Panc1 (cell line): ENCODE measurements around the gene TOB2. TPM values are rescaled to one million over a fixed set of nuclear protein-coding genes. Genes with fewer than 3 reads are reported as not detected.

Experiments
- ATAC-seq: fragments of 200-7000 bp; cut with Tn5 transposase; 2 replicates; pipeline ENCODE4 v1.9.1; 2020; ENCODE audit warnings: mild to moderate bottlenecking, moderate library complexity
- BruUV-seq: library from RNA; stranded (reverse); fragments of 400-500 nt; replicated peaks from 2 replicates; lab custom pipeline; 2021; lab: Mats Ljungman, UMichigan
- CTCF ChIA-PET: fragments of 300-600 bp; sonication (Branson Sonifier 250); formaldehyde crosslinking; loops from one replicate; lab custom pipeline; 2022; ENCODE audit warnings: antibody characterized with exemption; lab: Charles Lee
- POLR2A ChIA-PET: fragments of 300-600 bp; sonication (Branson Sonifier 250); formaldehyde crosslinking; loops from one replicate; lab custom pipeline; 2022; ENCODE audit warnings: antibody characterized with exemption; lab: Charles Lee
- DNase-seq: peaks from one replicate; pipeline ENCODE4 v3.0.0-alpha.2; 2010; ENCODE audit warnings: low read depth, low spot score
- H3K27ac ChIP-seq: 2 replicates; pipeline ENCODE4 v1.5.1; 2011; ENCODE audit warnings: mild to moderate bottlenecking, low read length, inconsistent platforms
- H3K27me3 ChIP-seq: fragments of 200-500 bp; sonication (Bioruptor generic); 2 replicates; pipeline ENCODE4 v1.6.0; 2014; ENCODE audit warnings: low read length, inconsistent platforms; ENCODE audit not compliant: control insufficient read depth, insufficient read depth
- H3K36me3 ChIP-seq: fragments of 200-500 bp; sonication (Bioruptor generic); 2 replicates; pipeline ENCODE4 v1.5.1; 2014; ENCODE audit warnings: inconsistent platforms, mild to moderate bottlenecking, low read length, moderate library complexity; ENCODE audit not compliant: control insufficient read depth, insufficient read depth
- H3K4me1 ChIP-seq: 2 replicates; pipeline ENCODE4 v1.5.1; 2011; ENCODE audit warnings: inconsistent platforms, mild to moderate bottlenecking, low read length, moderate library complexity; ENCODE audit not compliant: control insufficient read depth, insufficient read depth
- H3K4me3 ChIP-seq, 2 experiments: 2 replicates each; pipeline ENCODE4 v1.5.1; 2011 to 2012; ENCODE audit warnings: low read depth in 2 of 2, low read length in 2 of 2, mild to moderate bottlenecking in 2 of 2, inconsistent platforms in 1 of 2, moderate library complexity in 1 of 2
- H3K9me3 ChIP-seq: fragments of 200-500 bp; sonication (Bioruptor generic); 2 replicates; pipeline ENCODE4 v1.5.1; 2014; ENCODE audit warnings: low read depth, mild to moderate bottlenecking, inconsistent platforms, low read length, moderate library complexity; ENCODE audit not compliant: control insufficient read depth, insufficient read depth
- POLR2AphosphoS5 ChIP-seq: IDR thresholded peaks from 2 replicates; pipeline ENCODE4 v1.6.1; 2012; ENCODE audit warnings: mild to moderate bottlenecking, low read depth, low read length, moderate library complexity
- SIN3A ChIP-seq: IDR thresholded peaks from 2 replicates; pipeline ENCODE4 v1.6.1; 2012; ENCODE audit warnings: low read depth, mild to moderate bottlenecking, low read length, moderate library complexity, borderline replicate concordance; ENCODE audit not compliant: insufficient read depth
- TCF7L2 ChIP-seq: IDR thresholded peaks from 2 replicates; pipeline ENCODE4 v1.6.1; 2011; ENCODE audit warnings: mild to moderate bottlenecking, low read depth, low read length, inconsistent platforms
- in situ Hi-C: cut with HindIII; loops from 2 replicates; pipeline ENCODE4 v1.10.0; 2016; ENCODE audit warnings: low sequenced_read_pairs, low pct_unique_long_range_greater_than_20kb
- intact Hi-C: fragments of 100-400 bp; cut with micrococcal nuclease; formaldehyde crosslinking; loops from one replicate; pipeline ENCODE4 v1.10.0; 2022; ENCODE audit not compliant: unreplicated experiment
- total RNA-seq: library from RNA; stranded (reverse); gene quantifications from one replicate; pipeline ENCODE4 v1.2.1, GENCODE V29; 2021; ENCODE audit not compliant: unreplicated experiment
- TF ChIP-seq, protein P1 (sequence below): fragments of 450-650 bp; IDR thresholded peaks from 2 replicates; pipeline ENCODE4 v1.5.1; 2017; ENCODE audit warnings: mild to moderate bottlenecking
- TF ChIP-seq, protein P2 (sequence below), 2 experiments: IDR thresholded peaks; 2 replicates each; pipeline ENCODE4 v1.6.1; 2011 to 2012; ENCODE audit warnings: low read depth in 2 of 2, control low read depth in 1 of 2, low read length in 1 of 2, mild to moderate bottlenecking in 1 of 2, moderate library complexity in 1 of 2; ENCODE audit not compliant: insufficient read depth in 1 of 2

TOB2 gene
- total RNA-seq, 1 experiment from 2014 or later: 43.6 TPM

DNA sequence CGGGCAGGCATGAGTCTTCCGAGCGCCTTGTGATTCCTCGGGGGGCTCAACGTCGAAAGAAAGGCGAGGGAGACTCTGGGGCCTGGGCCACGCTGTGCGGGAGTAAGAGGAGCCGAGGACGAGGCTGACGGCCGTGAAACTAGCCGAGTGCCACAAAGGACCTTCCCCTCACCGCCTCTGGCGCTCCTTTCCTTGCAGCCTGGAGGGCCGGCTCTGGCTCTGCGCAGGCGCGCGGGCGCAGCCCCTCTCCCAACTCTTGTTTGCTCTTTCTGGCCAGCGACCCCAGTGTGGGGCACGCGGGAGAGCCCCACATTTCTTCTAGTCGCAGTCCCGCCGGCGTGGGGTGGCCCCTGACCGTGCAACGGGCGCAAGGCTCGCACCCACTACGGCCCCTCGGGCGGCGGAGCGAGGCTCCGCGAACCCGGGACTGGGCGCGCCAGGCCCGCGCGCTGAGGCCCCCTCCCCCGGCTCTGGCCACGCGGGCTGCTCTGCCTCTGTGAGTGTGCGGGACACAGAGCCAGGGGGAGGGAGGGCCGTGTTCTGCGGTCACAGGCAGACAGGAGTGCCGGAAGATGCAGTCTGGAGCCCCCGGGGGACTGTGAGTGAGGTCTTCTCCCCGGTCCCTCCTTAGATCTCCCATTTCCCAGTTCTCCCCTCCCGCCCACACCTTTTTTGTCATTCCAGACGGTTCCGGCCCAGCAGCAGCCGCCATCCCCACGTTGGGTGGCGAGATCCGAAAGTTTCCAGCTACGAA lies 1.0 kb upstream of the TOB2 start:
- DNase-seq (no peak), ATAC-seq (peak; percentile 49)
- Histone ChIP-seq H3K4me1 (0 out of 2 replicates have a peak, but pooled peaks cover under 1% of the 10 kb centered on the region), H3K4me3 (peak overlapping the region; percentile 81 to 96), H3K36me3 (peaks cover 5% of the 10 kb centered on the region), H3K27me3 (no peaks in the 10 kb centered on the region), H3K9me3 (no peaks in the 10 kb centered on the region), H3K27ac (peak overlapping the region; percentile 95)
- in situ Hi-C loops (no loop called here), intact Hi-C loops (no loop called here)
- ChIA-PET POLR2A (interaction anchor here (1.5 kb wide), 1 partner anchor 21 kb away, joined by 14 read pairs; the partner anchor contains the start of genes ACO2 and PHF5A), CTCF (interaction anchor here (0.6 kb wide), 2 partner anchors 18 to 46 kb away, joined by 4 to 5 read pairs; no protein-coding TSS in a partner anchor)
- BruUV-seq: no TSS peak
- TF ChIP-seq TCF7L2: no peak
- TF ChIP-seq, protein P1, sequence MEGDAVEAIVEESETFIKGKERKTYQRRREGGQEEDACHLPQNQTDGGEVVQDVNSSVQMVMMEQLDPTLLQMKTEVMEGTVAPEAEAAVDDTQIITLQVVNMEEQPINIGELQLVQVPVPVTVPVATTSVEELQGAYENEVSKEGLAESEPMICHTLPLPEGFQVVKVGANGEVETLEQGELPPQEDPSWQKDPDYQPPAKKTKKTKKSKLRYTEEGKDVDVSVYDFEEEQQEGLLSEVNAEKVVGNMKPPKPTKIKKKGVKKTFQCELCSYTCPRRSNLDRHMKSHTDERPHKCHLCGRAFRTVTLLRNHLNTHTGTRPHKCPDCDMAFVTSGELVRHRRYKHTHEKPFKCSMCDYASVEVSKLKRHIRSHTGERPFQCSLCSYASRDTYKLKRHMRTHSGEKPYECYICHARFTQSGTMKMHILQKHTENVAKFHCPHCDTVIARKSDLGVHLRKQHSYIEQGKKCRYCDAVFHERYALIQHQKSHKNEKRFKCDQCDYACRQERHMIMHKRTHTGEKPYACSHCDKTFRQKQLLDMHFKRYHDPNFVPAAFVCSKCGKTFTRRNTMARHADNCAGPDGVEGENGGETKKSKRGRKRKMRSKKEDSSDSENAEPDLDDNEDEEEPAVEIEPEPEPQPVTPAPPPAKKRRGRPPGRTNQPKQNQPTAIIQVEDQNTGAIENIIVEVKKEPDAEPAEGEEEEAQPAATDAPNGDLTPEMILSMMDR: no peak
- TF ChIP-seq POLR2AphosphoS5: no peak
- TF ChIP-seq, protein P2, sequence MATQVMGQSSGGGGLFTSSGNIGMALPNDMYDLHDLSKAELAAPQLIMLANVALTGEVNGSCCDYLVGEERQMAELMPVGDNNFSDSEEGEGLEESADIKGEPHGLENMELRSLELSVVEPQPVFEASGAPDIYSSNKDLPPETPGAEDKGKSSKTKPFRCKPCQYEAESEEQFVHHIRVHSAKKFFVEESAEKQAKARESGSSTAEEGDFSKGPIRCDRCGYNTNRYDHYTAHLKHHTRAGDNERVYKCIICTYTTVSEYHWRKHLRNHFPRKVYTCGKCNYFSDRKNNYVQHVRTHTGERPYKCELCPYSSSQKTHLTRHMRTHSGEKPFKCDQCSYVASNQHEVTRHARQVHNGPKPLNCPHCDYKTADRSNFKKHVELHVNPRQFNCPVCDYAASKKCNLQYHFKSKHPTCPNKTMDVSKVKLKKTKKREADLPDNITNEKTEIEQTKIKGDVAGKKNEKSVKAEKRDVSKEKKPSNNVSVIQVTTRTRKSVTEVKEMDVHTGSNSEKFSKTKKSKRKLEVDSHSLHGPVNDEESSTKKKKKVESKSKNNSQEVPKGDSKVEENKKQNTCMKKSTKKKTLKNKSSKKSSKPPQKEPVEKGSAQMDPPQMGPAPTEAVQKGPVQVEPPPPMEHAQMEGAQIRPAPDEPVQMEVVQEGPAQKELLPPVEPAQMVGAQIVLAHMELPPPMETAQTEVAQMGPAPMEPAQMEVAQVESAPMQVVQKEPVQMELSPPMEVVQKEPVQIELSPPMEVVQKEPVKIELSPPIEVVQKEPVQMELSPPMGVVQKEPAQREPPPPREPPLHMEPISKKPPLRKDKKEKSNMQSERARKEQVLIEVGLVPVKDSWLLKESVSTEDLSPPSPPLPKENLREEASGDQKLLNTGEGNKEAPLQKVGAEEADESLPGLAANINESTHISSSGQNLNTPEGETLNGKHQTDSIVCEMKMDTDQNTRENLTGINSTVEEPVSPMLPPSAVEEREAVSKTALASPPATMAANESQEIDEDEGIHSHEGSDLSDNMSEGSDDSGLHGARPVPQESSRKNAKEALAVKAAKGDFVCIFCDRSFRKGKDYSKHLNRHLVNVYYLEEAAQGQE (IDR thresholded peaks at IDR 0.05; ENCODE audit: insufficient read depth in 1 of 2, low read depth in 2 of 2, low read length in 1 of 2): no peak
- no peak for TF ChIP-seq SIN3A

DNA sequence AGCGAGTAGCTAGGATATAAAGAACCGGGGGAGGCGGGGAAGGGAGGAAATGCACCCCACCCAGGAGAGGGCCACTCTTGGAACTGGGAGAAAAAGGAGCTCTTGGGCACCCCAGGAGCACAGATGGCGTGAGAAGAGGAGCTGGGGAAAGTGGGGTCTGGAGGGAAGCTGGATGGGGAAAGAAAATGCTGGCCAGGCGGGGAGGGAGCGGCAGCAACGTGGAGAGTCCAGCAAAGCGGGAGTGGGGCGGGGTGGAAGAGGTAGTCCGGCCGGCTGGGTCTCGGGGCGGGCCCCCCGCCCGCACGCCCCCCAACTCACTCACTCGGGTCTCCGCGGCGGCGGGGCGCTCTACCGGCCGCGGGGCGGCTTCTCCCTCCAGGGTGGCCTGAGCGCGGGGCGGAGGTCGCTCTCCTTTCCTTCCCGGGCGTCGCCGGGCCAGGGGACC lies 522 bp downstream of the TOB2 start:
- H3K27ac ChIP-seq: peak overlapping the region; percentile 91
- intact Hi-C loops: no loop called here
- CTCF ChIA-PET: no interaction called here

More for the DNA sequence above, 522 bp downstream of the TOB2 start:
- peak overlapping the region; percentile 81 to 96 for H3K4me3 ChIP-seq
- no peak for ATAC-seq
- POLR2A ChIA-PET: interaction anchor here (0.6 to 1.5 kb wide), 4 partner anchors 19 to 485 kb away, joined by 3 to 14 read pairs (median 5); partner anchors contain the start of genes ACO2, PHF5A and TEF
- TF ChIP-seq POLR2AphosphoS5: no peak
- TF ChIP-seq TCF7L2: no peak
- TF ChIP-seq, protein P1: no peak
- TF ChIP-seq, protein P2 (IDR thresholded peaks at IDR 0.05; ENCODE audit: insufficient read depth in 1 of 2, low read depth in 2 of 2, low read length in 1 of 2): no peak
- no peak for TF ChIP-seq SIN3A
- no TSS peak for BruUV-seq
- DNase-seq: no peak
- no peaks in the 10 kb centered on the region for H3K27me3 ChIP-seq
- H3K36me3 ChIP-seq: peaks cover 5% of the 10 kb centered on the region
- in situ Hi-C loops: no loop called here
- no peaks in the 10 kb centered on the region for H3K9me3 ChIP-seq
- H3K4me1 ChIP-seq: peaks cover 6% of the 10 kb centered on the region; the same call in 1 of the 2 replicates
